A549 (cell line): Measurements from ENCODE around the gene MRPL58.

Source experiments
- CBX8 ChIP-seq: fragments of 200-600 bp; sonication (generic); IDR thresholded peaks from 2 replicates; pipeline ENCODE4 v1.6.1; 2016
- CHD4 ChIP-seq: fragments of 200-600 bp; sonication (generic); IDR thresholded peaks from 2 replicates; pipeline ENCODE4 v1.6.1; 2016; ENCODE audit warnings: antibody characterized with exemption, mild to moderate bottlenecking, borderline replicate concordance
- EP300 ChIP-seq, 2 experiments: fragments of >200 bp; sonication (Bioruptor Twin); formaldehyde crosslinking; IDR thresholded peaks; 2 replicates in 1 of 2; 3 replicates in 1 of 2; pipeline ENCODE4 v1.6.1; 2016 to 2017
- FOSL2 ChIP-seq, 2 experiments: fragments of 450-650 bp in 1 of 2; fragments of >200 bp in 1 of 2; sonication (Bioruptor Twin) in 1 of 2; formaldehyde crosslinking; IDR thresholded peaks; 2 replicates each; pipeline versions ENCODE4 v1.5.0 to v1.6.1; 2016 to 2020; ENCODE audit warnings: mild to moderate bottlenecking in 1 of 2, moderate library complexity in 1 of 2
- HDAC2 ChIP-seq: fragments of 200-600 bp; sonication (generic); IDR thresholded peaks from 2 replicates; pipeline ENCODE4 v1.6.1; 2016
- KDM1A ChIP-seq: fragments of 200-600 bp; sonication (generic); IDR thresholded peaks from 2 replicates; pipeline ENCODE4 v1.6.1; 2016; ENCODE audit warnings: low read depth, mild to moderate bottlenecking
- MYC ChIP-seq: IDR thresholded peaks from 2 replicates; pipeline ENCODE4 v1.6.1; 2012; ENCODE audit warnings: mild to moderate bottlenecking, inconsistent platforms, low read length, improper control_type of control experiment, borderline replicate concordance
- POLR2A ChIP-seq: IDR thresholded peaks from 2 replicates; pipeline ENCODE4 v1.6.1; 2012; ENCODE audit warnings: mild to moderate bottlenecking, low read length
- POLR2AphosphoS2 ChIP-seq: conservative IDR thresholded peaks from 2 replicates; pipeline ENCODE4 v1.6.1; 2012; ENCODE audit warnings: low read length, improper control_type of control experiment, inconsistent platforms
- SMC3 ChIP-seq: fragments of >200 bp; sonication (Bioruptor Twin); formaldehyde crosslinking; IDR thresholded peaks from 3 replicates; pipeline ENCODE4 v1.6.1; 2018; ENCODE audit warnings: inconsistent platforms
- TF ChIP-seq, protein P1 (sequence below): fragments of >200 bp; sonication (Bioruptor Twin); formaldehyde crosslinking; IDR thresholded peaks from 3 replicates; pipeline ENCODE4 v1.5.1; 2016
- TF ChIP-seq, protein P2 (sequence below): IDR thresholded peaks from 2 replicates; pipeline ENCODE4 v1.6.1; 2012
- TF ChIP-seq, protein P3 (sequence below): IDR thresholded peaks from 2 replicates; pipeline ENCODE4 v1.6.1; 2012
- TF ChIP-seq, protein P4 (sequence below): fragments of 450-650 bp; IDR thresholded peaks from 2 replicates; pipeline ENCODE4 v1.6.1; 2014; ENCODE audit warnings: antibody characterized with exemption

DNA sequence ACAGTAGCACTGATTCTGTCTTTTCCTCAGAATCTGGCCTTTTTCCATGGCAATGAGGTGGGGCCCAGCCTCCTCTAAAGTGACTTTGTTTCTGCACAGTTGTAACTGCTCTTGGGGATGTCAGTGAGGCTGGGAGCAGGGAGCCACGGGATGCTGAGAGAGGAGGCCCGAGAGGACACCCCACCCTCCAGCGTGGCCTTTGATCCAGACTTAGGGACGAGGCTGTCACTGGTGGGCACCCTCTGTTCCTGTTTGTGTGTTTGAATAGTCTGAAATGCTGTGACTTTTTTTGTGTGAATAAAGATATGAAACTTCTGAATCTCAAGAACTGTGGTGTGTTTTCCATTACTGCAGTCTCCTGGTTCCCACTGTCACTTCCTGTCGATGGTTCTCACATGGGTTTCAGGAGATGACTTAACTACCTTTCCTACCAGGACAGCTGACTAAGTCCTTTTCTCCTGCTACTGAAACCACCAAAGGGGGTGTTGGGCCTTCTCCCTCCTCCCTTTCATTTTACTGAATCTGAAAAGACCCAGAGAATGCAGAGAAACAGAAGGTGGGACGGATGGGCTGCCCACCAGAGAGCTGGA is 53.2 kb downstream of the MRPL58 start:
- TF ChIP-seq POLR2AphosphoS2 (no peak), KDM1A (no peak), HDAC2 (no peak), EP300 (IDR thresholded peaks at IDR 0.05) (no peak), CHD4 (no peak), POLR2A (no peak), FOSL2 (IDR thresholded peaks at IDR 0.05) (no peak), FOSL2 (CRISPR knock-in tag; IDR thresholded peaks at IDR 0.05) (no peak), SMC3 (no peak), CBX8 (no peak), MYC (no peak)
- TF ChIP-seq, protein P1, sequence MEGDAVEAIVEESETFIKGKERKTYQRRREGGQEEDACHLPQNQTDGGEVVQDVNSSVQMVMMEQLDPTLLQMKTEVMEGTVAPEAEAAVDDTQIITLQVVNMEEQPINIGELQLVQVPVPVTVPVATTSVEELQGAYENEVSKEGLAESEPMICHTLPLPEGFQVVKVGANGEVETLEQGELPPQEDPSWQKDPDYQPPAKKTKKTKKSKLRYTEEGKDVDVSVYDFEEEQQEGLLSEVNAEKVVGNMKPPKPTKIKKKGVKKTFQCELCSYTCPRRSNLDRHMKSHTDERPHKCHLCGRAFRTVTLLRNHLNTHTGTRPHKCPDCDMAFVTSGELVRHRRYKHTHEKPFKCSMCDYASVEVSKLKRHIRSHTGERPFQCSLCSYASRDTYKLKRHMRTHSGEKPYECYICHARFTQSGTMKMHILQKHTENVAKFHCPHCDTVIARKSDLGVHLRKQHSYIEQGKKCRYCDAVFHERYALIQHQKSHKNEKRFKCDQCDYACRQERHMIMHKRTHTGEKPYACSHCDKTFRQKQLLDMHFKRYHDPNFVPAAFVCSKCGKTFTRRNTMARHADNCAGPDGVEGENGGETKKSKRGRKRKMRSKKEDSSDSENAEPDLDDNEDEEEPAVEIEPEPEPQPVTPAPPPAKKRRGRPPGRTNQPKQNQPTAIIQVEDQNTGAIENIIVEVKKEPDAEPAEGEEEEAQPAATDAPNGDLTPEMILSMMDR, result no peak
- TF ChIP-seq, protein P2, sequence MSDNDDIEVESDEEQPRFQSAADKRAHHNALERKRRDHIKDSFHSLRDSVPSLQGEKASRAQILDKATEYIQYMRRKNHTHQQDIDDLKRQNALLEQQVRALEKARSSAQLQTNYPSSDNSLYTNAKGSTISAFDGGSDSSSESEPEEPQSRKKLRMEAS, result no peak
- TF ChIP-seq, protein P3, sequence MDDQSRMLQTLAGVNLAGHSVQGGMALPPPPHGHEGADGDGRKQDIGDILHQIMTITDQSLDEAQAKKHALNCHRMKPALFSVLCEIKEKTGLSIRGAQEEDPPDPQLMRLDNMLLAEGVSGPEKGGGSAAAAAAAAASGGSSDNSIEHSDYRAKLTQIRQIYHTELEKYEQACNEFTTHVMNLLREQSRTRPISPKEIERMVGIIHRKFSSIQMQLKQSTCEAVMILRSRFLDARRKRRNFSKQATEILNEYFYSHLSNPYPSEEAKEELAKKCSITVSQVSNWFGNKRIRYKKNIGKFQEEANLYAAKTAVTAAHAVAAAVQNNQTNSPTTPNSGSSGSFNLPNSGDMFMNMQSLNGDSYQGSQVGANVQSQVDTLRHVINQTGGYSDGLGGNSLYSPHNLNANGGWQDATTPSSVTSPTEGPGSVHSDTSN, result no peak
- TF ChIP-seq, protein P4, sequence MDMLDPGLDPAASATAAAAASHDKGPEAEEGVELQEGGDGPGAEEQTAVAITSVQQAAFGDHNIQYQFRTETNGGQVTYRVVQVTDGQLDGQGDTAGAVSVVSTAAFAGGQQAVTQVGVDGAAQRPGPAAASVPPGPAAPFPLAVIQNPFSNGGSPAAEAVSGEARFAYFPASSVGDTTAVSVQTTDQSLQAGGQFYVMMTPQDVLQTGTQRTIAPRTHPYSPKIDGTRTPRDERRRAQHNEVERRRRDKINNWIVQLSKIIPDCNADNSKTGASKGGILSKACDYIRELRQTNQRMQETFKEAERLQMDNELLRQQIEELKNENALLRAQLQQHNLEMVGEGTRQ, result no peak
